Liver (tissue), 9 donors: ENCODE results near the gene RAET1E. TPM values are rescaled to one million over a fixed set of nuclear protein-coding genes. Genes with fewer than 3 reads are reported as not detected.
A peak's percentile ranks its signal among the peaks of the same experiment; 100 is the strongest.

Source experiments
- DNase-seq: peaks from one replicate; pipeline ENCODE4 v3.0.0-alpha.2; 2017; ENCODE audit warnings: low spot score
- H3K27ac ChIP-seq, 2 donors: one replicate each; pipeline ENCODE4 v1.7.0; 2013; ENCODE audit warnings: inconsistent platforms in 2 of 2, low read length in 2 of 2, control low read depth in 1 of 2, low read depth in 1 of 2, mild to moderate bottlenecking in 1 of 2
- H3K27me3 ChIP-seq, 4 donors: one replicate each; pipeline versions ENCODE4 v1.6.1 to v1.7.0; 2013; ENCODE audit warnings: low read length in 3 of 4, inconsistent platforms in 1 of 4, mild to moderate bottlenecking in 1 of 4, moderate library complexity in 1 of 4; ENCODE audit not compliant: control insufficient read depth in 4 of 4, insufficient read depth in 4 of 4
- H3K36me3 ChIP-seq, 4 donors: one replicate each; pipeline versions ENCODE4 v1.6.1 to v1.7.0; 2013; ENCODE audit warnings: low read length in 3 of 4, mild to moderate bottlenecking in 3 of 4, low read depth in 1 of 4, moderate library complexity in 1 of 4; ENCODE audit not compliant: control insufficient read depth in 4 of 4, insufficient read depth in 3 of 4
- H3K4me1 ChIP-seq, 4 donors: one replicate each; pipeline versions ENCODE4 v1.6.1 to v1.7.0; 2013; ENCODE audit warnings: low read length in 3 of 4, mild to moderate bottlenecking in 3 of 4, moderate library complexity in 1 of 4; ENCODE audit not compliant: control insufficient read depth in 4 of 4, insufficient read depth in 4 of 4
- H3K4me3 ChIP-seq, 3 donors: one replicate each; pipeline versions ENCODE4 v1.6.1 to v1.7.0; 2013; ENCODE audit warnings: low read length in 3 of 3, control low read depth in 1 of 3, low read depth in 1 of 3, mild to moderate bottlenecking in 1 of 3
- H3K9ac ChIP-seq, 2 donors: one replicate each; pipeline ENCODE4 v1.7.0; 2013; ENCODE audit warnings: low read length in 2 of 2, mild to moderate bottlenecking in 2 of 2, moderate library complexity in 2 of 2, control low read depth in 1 of 2, low read depth in 1 of 2
- H3K9me3 ChIP-seq, 4 donors: one replicate each; pipeline versions ENCODE4 v1.6.1 to v1.7.0; 2013; ENCODE audit warnings: low read length in 3 of 4; ENCODE audit not compliant: control insufficient read depth in 4 of 4
- EGR1 ChIP-seq, 2 donors: IDR thresholded peaks; 2 replicates each; pipeline ENCODE4 v1.6.1; 2016 to 2018; ENCODE audit warnings: antibody characterized with exemption in 2 of 2, low read depth in 2 of 2
- GABPA ChIP-seq, 2 donors: IDR thresholded peaks in 1 of 2; conservative IDR thresholded peaks in 1 of 2; 2 replicates each; pipeline ENCODE4 v1.6.1; 2016; ENCODE audit warnings: antibody characterized with exemption in 2 of 2, mild to moderate bottlenecking in 1 of 2, moderate library complexity in 1 of 2
- HNF4A ChIP-seq, 2 donors: conservative IDR thresholded peaks; 2 replicates each; pipeline ENCODE4 v1.6.1; 2016; ENCODE audit warnings: antibody characterized with exemption in 2 of 2, mild to moderate bottlenecking in 2 of 2
- HNF4G ChIP-seq: IDR thresholded peaks from 2 replicates; pipeline ENCODE4 v1.6.1; 2016; ENCODE audit warnings: antibody characterized with exemption
- JUND ChIP-seq, 2 donors: IDR thresholded peaks; 2 replicates each; pipeline ENCODE4 v1.6.1; 2016; ENCODE audit warnings: antibody characterized with exemption in 2 of 2
- NR2F2 ChIP-seq: IDR thresholded peaks from 2 replicates; pipeline ENCODE4 v1.6.1; 2016; ENCODE audit warnings: antibody characterized with exemption
- RAD21 ChIP-seq, 2 donors: IDR thresholded peaks; 2 replicates each; pipeline ENCODE4 v1.6.1; 2016; ENCODE audit warnings: antibody characterized with exemption in 2 of 2, mild to moderate bottlenecking in 2 of 2
- RXRA ChIP-seq, 2 donors: IDR thresholded peaks; 2 replicates each; pipeline ENCODE4 v1.6.1; 2017 to 2018; ENCODE audit warnings: antibody characterized with exemption in 2 of 2, mild to moderate bottlenecking in 1 of 2
- SP1 ChIP-seq: IDR thresholded peaks from 2 replicates; pipeline ENCODE4 v1.6.1; 2018; ENCODE audit warnings: antibody characterized with exemption, mild to moderate bottlenecking
- TAF1 ChIP-seq: conservative IDR thresholded peaks from 2 replicates; pipeline ENCODE4 v1.6.1; 2016; ENCODE audit warnings: antibody characterized with exemption, mild to moderate bottlenecking
- WGBS: extraction: QIAGEN DNeasy Blood & Tissue Kit; methylation state at CpG from one replicate; pipeline ENCODE4 v1.1.7; 2013; 5-methylcytosine and 5-hydroxymethylcytosine counted together
- polyA plus RNA-seq, 2 donors: library from polyadenylated mRNA; stranded (reverse) in 1 of 2; unstranded in 1 of 2; fragments of 200-250 nt in 1 of 2; fragments of >200 nt in 1 of 2; fragmentation: Nextera tagmentation in 1 of 2; extraction: Ambion mirVana in 1 of 2; gene quantifications; one replicate each; pipeline versions ENCODE4 v1.2.1 to v1.2.3, GENCODE V29; 2013 to 2015
- total RNA-seq, 2 donors: library from RNA; depleted of rRNA; stranded (reverse); fragments of >200 nt; gene quantifications; one replicate each; pipeline ENCODE4 v1.2.3, GENCODE V29; 2014
- TF ChIP-seq, protein P1 (sequence below): IDR thresholded peaks from 2 replicates; pipeline ENCODE4 v1.6.1; 2016; ENCODE audit warnings: antibody characterized with exemption
- TF ChIP-seq, protein P2 (sequence below): fragments of 150-350 bp; IDR thresholded peaks from 2 replicates; pipeline ENCODE4 v1.5.1; 2017; ENCODE audit warnings: improper control_type of control experiment, low read depth, low read length; ENCODE audit not compliant: missing input control
- TF ChIP-seq, protein P3 (sequence below): IDR thresholded peaks from 2 replicates; pipeline ENCODE4 v1.6.1; 2016; ENCODE audit warnings: antibody characterized with exemption
- TF ChIP-seq, protein P4 (sequence below): IDR thresholded peaks from 2 replicates; pipeline ENCODE4 v1.6.1; 2016; ENCODE audit warnings: antibody characterized with exemption
- donor health status: healthy.
- donor health status: healthy.
- donor health status: healthy.
- donor health status: healthy.
- donor health status: healthy.

The RAET1E gene
- total and polyA plus RNA-seq, 4 donors, result not detected

DNA sequence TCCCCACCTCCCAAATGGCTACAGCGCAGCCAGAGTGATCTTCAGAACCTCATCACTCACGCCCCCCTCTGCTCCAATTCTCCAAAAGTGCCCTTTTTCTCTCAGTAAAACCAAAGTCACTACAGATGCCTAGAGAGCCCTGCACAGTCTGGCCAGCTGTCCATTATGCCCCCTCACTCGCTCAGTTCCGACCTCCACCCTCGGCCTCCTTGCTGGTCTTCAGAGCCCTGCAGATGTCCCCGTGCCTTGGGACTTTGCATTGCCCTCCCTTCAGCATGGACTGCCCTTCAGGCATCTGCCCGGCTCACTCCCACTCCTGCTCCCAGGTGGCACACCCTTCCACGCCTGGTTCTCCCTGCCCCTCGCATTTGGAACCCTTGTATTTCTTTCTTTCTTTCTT, 1.1 kb upstream of the RAET1E start:
- H3K4me3 ChIP-seq, result no peak overlapping the region
- peaks cover 3 to 11% (median 7%) of the 10 kb centered on the region in 4 donors for H3K4me1 ChIP-seq
- H3K27me3 ChIP-seq, result no peaks in the 10 kb centered on the region
- DNase-seq, result no peak
- no peaks in the 10 kb centered on the region for H3K9me3 ChIP-seq
- no peak overlapping the region for H3K9ac ChIP-seq
- H3K36me3 ChIP-seq, result no peaks in the 10 kb centered on the region
- 98% methylated on average over 9 of the region's 9 CpGs for WGBS
- H3K27ac ChIP-seq, result no peak overlapping the region
- TF ChIP-seq, protein P1, sequence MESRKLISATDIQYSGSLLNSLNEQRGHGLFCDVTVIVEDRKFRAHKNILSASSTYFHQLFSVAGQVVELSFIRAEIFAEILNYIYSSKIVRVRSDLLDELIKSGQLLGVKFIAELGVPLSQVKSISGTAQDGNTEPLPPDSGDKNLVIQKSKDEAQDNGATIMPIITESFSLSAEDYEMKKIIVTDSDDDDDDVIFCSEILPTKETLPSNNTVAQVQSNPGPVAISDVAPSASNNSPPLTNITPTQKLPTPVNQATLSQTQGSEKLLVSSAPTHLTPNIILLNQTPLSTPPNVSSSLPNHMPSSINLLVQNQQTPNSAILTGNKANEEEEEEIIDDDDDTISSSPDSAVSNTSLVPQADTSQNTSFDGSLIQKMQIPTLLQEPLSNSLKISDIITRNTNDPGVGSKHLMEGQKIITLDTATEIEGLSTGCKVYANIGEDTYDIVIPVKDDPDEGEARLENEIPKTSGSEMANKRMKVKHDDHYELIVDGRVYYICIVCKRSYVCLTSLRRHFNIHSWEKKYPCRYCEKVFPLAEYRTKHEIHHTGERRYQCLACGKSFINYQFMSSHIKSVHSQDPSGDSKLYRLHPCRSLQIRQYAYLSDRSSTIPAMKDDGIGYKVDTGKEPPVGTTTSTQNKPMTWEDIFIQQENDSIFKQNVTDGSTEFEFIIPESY, result no peak
- no peak for TF ChIP-seq RAD21 (IDR thresholded peaks at IDR 0.05)
- TF ChIP-seq TAF1, result no peak
- TF ChIP-seq, protein P2, sequence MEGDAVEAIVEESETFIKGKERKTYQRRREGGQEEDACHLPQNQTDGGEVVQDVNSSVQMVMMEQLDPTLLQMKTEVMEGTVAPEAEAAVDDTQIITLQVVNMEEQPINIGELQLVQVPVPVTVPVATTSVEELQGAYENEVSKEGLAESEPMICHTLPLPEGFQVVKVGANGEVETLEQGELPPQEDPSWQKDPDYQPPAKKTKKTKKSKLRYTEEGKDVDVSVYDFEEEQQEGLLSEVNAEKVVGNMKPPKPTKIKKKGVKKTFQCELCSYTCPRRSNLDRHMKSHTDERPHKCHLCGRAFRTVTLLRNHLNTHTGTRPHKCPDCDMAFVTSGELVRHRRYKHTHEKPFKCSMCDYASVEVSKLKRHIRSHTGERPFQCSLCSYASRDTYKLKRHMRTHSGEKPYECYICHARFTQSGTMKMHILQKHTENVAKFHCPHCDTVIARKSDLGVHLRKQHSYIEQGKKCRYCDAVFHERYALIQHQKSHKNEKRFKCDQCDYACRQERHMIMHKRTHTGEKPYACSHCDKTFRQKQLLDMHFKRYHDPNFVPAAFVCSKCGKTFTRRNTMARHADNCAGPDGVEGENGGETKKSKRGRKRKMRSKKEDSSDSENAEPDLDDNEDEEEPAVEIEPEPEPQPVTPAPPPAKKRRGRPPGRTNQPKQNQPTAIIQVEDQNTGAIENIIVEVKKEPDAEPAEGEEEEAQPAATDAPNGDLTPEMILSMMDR, result no peak
- TF ChIP-seq HNF4G, result no peak
- TF ChIP-seq JUND (IDR thresholded peaks at IDR 0.05), result no peak
- TF ChIP-seq SP1, result no peak
- TF ChIP-seq, protein P3, sequence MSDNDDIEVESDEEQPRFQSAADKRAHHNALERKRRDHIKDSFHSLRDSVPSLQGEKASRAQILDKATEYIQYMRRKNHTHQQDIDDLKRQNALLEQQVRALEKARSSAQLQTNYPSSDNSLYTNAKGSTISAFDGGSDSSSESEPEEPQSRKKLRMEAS, result no peak
- TF ChIP-seq NR2F2, result no peak

DNA sequence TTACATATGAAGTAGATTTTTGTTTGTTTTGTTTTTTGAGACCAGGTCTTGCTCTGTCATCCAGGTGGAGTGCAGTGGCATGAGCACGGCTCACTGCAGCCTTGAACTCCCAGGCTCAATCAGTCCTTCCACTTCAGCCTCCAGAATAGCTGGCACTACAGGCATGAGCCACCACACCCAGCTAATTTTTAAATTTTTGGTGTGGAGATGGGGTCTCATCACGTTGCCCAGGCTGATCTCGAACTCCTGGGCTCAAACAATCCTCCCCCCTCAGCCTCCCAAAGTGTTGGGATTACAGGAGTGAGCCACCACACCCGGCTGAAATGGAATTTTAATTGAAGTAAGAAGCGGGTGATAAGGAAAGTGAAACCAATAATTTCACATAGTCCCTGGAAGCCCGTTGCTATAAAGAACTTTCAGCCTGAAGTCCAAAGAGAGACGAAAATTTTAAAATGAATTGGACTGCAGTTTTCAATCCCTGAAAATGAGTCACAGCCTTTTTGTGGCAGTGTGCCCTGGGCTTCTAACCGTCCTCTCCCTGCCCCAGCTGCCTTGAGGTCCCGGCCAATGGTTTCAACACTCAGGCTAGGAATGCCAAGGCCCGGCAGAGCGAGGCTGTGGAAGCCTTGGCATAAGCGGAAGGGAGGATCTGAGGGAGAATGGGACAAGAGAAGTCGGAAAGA, 757 bp downstream of the RAET1E start:
- peak overlapping the region in 1 of 2 donors; percentile 5 for H3K9ac ChIP-seq
- TF ChIP-seq NR2F2 (no peak), SP1 (peak; percentile 50), EGR1 (IDR thresholded peaks at IDR 0.05; ENCODE audit: low read depth in 2 of 2) (no peak), JUND (IDR thresholded peaks at IDR 0.05) (peak; percentile 82 to 93), HNF4A (conservative IDR thresholded peaks at IDR 0.05) (peak; percentile 56 to 68), GABPA (IDR thresholded peaks at IDR 0.05 in 1 of 2, conservative IDR thresholded peaks at IDR 0.05 in 1 of 2) (no peak), RXRA (IDR thresholded peaks at IDR 0.05) (peak; percentile 18 to 36), RAD21 (IDR thresholded peaks at IDR 0.05) (peak; percentile 19 to 46)
- TF ChIP-seq, protein P1, result no peak
- TF ChIP-seq, protein P4, sequence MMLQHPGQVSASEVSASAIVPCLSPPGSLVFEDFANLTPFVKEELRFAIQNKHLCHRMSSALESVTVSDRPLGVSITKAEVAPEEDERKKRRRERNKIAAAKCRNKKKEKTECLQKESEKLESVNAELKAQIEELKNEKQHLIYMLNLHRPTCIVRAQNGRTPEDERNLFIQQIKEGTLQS, result no peak
- WGBS, result 20% methylated on average over 13 of the region's 13 CpGs

More for the DNA sequence above, 757 bp downstream of the RAET1E start:
- no peak for DNase-seq
- peak overlapping the region in 2 of 3 donors; percentile 32 to 55 for H3K4me3 ChIP-seq
- H3K36me3 ChIP-seq, result no peaks in the 10 kb centered on the region
- H3K27me3 ChIP-seq, result no peaks in the 10 kb centered on the region
- H3K4me1 ChIP-seq, result peaks cover 3 to 11% (median 7%) of the 10 kb centered on the region in 4 donors
- H3K27ac ChIP-seq, result peak overlapping the region; percentile 46 to 83
- H3K9me3 ChIP-seq, result no peaks in the 10 kb centered on the region
